Stimulated activated CD4-positive, alpha-beta T cell treated with anti-CD3 and anti-CD28 coated beads, Interleukin-15, amount 100 ng/mL, for 1 hour (primary cell): ENCODE measurements around the gene S100A16.
"Not testable (repeated sequence)": the region's sequence is repeated elsewhere in the genome, so short reads cannot be mapped to it uniquely, and the experiment has no call there.

Source experiments
- DNase-seq, 2 donors: peaks; one replicate each; pipeline ENCODE4 v3.0.0-alpha.2; 2020; ENCODE audit warnings: low read depth in 1 of 2, low spot score in 1 of 2

Gene S100A16

DNA sequence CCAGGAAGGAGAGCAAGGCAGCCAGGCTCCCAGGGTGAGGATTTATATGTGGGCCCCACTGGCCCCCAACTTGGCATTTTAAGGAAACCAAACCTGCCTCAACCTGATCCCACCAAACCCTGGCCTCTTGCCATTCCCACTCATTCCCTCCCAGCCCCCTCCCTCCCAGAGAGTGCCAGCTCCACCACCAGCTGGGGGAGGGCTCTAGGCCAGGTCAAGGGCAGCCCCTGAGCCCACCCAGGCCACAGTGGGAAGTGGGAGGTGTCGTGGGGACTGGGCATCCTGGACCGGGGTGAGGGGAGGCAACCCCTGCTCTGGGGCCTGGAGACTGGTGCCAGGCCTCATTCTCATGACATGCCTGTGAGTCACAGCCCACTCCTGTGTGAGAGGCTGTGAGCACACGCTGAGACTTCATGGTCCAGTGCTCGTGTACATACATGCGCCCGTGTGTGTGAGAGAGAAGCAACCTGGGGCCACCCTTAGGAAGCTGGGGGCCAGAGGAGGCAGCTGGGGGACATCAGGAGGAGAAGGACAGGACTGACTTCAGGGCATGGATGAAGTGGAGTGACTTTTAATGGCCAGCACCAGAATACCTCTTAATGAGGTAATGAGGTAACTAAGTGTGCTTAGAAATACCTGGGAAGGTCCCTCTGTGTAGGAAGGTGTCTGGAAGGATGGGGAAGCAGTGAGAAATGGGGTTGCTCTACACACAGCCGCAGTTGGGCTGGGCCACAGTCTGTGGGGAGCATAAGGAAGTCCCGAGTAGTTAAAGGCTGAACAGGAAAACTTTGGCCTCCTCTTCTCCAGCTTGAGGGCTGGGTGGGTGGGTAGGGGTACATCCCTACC lies 47.2 kb downstream of the S100A16 start, which contains the start of gene S100A2:
Gene S100A2 (minus strand): TSS at position 316 of the 846 bp plus-strand sequence. CDS start 1,967 bp downstream, outside the sequence.
- DNase-seq, result peak in 1 of 2 donors; percentile 29

- no peak for DNase-seq
Measured at GRCh38 chr1:153563991-153564390, 48.9 kb downstream of the S100A16 start.

GRCh38 chr1:153563483-153563901 lies 49.4 kb downstream of the S100A16 start:
- no peak for DNase-seq

- DNase-seq, result not testable (repeated sequence)
Measured at GRCh38 chr1:153562021-153562420, 50.9 kb downstream of the S100A16 start.

- DNase-seq, result no peak
Measured at GRCh38 chr1:153561466-153561985, 51.4 kb downstream of the S100A16 start.

GRCh38 chr1:153560771-153561465 lies 52.0 kb downstream of the S100A16 start:
- no peak for DNase-seq

DNA sequence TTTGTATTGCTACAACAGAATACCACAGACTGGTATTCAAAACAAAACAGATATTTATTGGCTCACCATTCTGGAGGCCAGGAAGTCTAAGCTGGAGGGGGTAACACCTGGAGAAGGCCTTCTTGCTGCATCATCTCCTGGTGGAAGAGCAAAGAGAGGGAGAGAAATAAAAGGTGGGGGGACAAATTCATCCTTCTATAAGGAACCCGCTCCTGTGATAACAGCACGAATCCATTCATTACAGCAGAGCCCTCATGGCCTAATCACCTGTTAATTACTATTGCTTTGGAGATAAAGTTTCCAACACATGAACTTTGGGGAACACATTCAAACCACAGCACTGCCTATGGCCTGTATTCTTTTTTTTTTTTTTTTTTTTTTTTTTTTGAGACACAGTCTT lies 52.7 kb downstream of the S100A16 start:
- DNase-seq, result no peak

- no peak for DNase-seq
Measured at GRCh38 chr1:153557877-153558276, 55.1 kb downstream of the S100A16 start.
